HEK293 (cell line): ENCODE data around the gene KLF7.

ENCODE experiments used
- CTCF ChIA-PET: fragments of 350-600 bp; formaldehyde crosslinking; extraction: SDS; loops from one replicate; lab custom pipeline; 2021; ENCODE audit warnings: antibody characterized with exemption; lab: Yijun Ruan, JAX
- POLR2A ChIA-PET: fragments of 300-600 bp; formaldehyde crosslinking; extraction: SDS; loops from one replicate; lab custom pipeline; 2020; ENCODE audit warnings: antibody characterized with exemption, inconsistent platforms; lab: Yijun Ruan, JAX
- H3K27ac ChIP-seq: fragments of 200-500 bp; sonication (Bioruptor generic); 2 replicates; pipeline ENCODE4 v1.5.1; 2014; ENCODE audit warnings: low read depth, low read length, control low read depth, inconsistent platforms; ENCODE audit errors: extremely low read depth
- H3K36me3 ChIP-seq, 2 experiments: fragments of 200-500 bp in 1 of 2; sonication (Bioruptor generic) in 1 of 2; 1 replicate in 1 of 2; 2 replicates in 1 of 2; pipeline ENCODE4 v1.5.1; 2014 to 2017; ENCODE audit warnings: inconsistent platforms in 2 of 2, low read length in 2 of 2; ENCODE audit not compliant: control insufficient read depth in 2 of 2, insufficient read depth in 1 of 2
- H3K4me1 ChIP-seq: fragments of 200-500 bp; sonication (Bioruptor generic); 2 replicates; pipeline ENCODE4 v1.5.1; 2014; ENCODE audit warnings: mild to moderate bottlenecking, low read length, inconsistent platforms; ENCODE audit not compliant: control insufficient read depth, insufficient read depth
- H3K4me3 ChIP-seq: 2 replicates; pipeline ENCODE4 v1.5.1; 2011; ENCODE audit warnings: low read depth, mild to moderate bottlenecking, control low read depth, low read length, moderate library complexity
- H3K9me3 ChIP-seq: fragments of 200-500 bp; sonication (Bioruptor generic); 2 replicates; pipeline ENCODE4 v1.5.1; 2014; ENCODE audit warnings: low read depth, low read length, inconsistent platforms; ENCODE audit not compliant: control insufficient read depth, insufficient read depth
- GLIS2 ChIP-seq: fragments of 450-650 bp; formaldehyde crosslinking; IDR thresholded peaks from 2 replicates; pipeline ENCODE4 v1.5.1; 2016; ENCODE audit warnings: missing biosample characterization, missing genetic modification characterization
- MYNN ChIP-seq: fragments of 450-650 bp; formaldehyde crosslinking; IDR thresholded peaks from 2 replicates; pipeline ENCODE4 v1.5.1; 2016; ENCODE audit warnings: missing biosample characterization, missing genetic modification characterization, borderline replicate concordance
- PRDM1 ChIP-seq: fragments of 450-650 bp; formaldehyde crosslinking; IDR thresholded peaks from 2 replicates; pipeline ENCODE4; 2016; ENCODE audit warnings: missing biosample characterization, missing genetic modification characterization
- REPIN1 ChIP-seq: fragments of 450-650 bp; formaldehyde crosslinking; IDR thresholded peaks from 2 replicates; pipeline ENCODE4 v1.5.1; 2017; ENCODE audit warnings: missing biosample characterization, missing genetic modification characterization, low read depth
- TCF7L2 ChIP-seq: IDR thresholded peaks from 2 replicates; pipeline ENCODE4 v1.6.1; 2011; ENCODE audit warnings: low read depth, mild to moderate bottlenecking, inconsistent platforms, low read length, moderate library complexity, borderline replicate concordance
- ZBTB17 ChIP-seq: fragments of 450-650 bp; formaldehyde crosslinking; IDR thresholded peaks from 2 replicates; pipeline ENCODE4 v1.5.1; 2016; ENCODE audit warnings: missing biosample characterization, missing genetic modification characterization
- ZFP3 ChIP-seq: fragments of 450-650 bp; formaldehyde crosslinking; IDR thresholded peaks from 2 replicates; pipeline ENCODE4 v1.5.1; 2016; ENCODE audit warnings: low read depth, missing biosample characterization, missing genetic modification characterization
- ZIC2 ChIP-seq: fragments of 450-650 bp; formaldehyde crosslinking; IDR thresholded peaks from 2 replicates; pipeline ENCODE4 v1.5.1; 2016; ENCODE audit warnings: missing biosample characterization, missing genetic modification characterization
- ZNF140 ChIP-seq: fragments of 450-650 bp; formaldehyde crosslinking; IDR thresholded peaks from 2 replicates; pipeline ENCODE4 v1.5.1; 2016; ENCODE audit warnings: missing biosample characterization, missing genetic modification characterization
- ZNF16 ChIP-seq: fragments of 450-650 bp; formaldehyde crosslinking; IDR thresholded peaks from 2 replicates; pipeline ENCODE4 v1.5.1; 2016; ENCODE audit warnings: low read depth, missing biosample characterization, missing genetic modification characterization
- ZNF169 ChIP-seq: fragments of 450-650 bp; formaldehyde crosslinking; IDR thresholded peaks from 2 replicates; pipeline ENCODE4 v1.5.1; 2016; ENCODE audit warnings: missing biosample characterization, missing genetic modification characterization
- ZNF555 ChIP-seq: fragments of 450-650 bp; formaldehyde crosslinking; conservative IDR thresholded peaks from 2 replicates; pipeline ENCODE4 v1.5.1; 2017; ENCODE audit warnings: missing biosample characterization, mild to moderate bottlenecking, missing genetic modification characterization, inconsistent platforms
- ZNF560 ChIP-seq: fragments of 450-650 bp; formaldehyde crosslinking; IDR thresholded peaks from 2 replicates; pipeline ENCODE4 v1.5.1; 2017; ENCODE audit warnings: missing biosample characterization, missing genetic modification characterization, borderline replicate concordance
- ZNF600 ChIP-seq: fragments of 450-650 bp; formaldehyde crosslinking; IDR thresholded peaks from 2 replicates; pipeline ENCODE4 v1.5.1; 2016; ENCODE audit warnings: missing biosample characterization, missing genetic modification characterization
- ZNF660 ChIP-seq: fragments of 450-650 bp; IDR thresholded peaks from 2 replicates; pipeline ENCODE4 v1.5.1; 2018; ENCODE audit warnings: missing biosample characterization, mild to moderate bottlenecking, missing genetic modification characterization
- ZNF830 ChIP-seq: fragments of 450-650 bp; IDR thresholded peaks from 2 replicates; pipeline ENCODE4 v1.5.0; 2018; ENCODE audit warnings: missing biosample characterization, missing genetic modification characterization, low read depth, mild to moderate bottlenecking, moderate library complexity
- ZSCAN16 ChIP-seq: fragments of 450-650 bp; formaldehyde crosslinking; IDR thresholded peaks from 2 replicates; pipeline ENCODE4 v1.5.1; 2016; ENCODE audit warnings: missing biosample characterization, missing genetic modification characterization
- ZSCAN23 ChIP-seq: fragments of 450-650 bp; formaldehyde crosslinking; IDR thresholded peaks from 2 replicates; pipeline ENCODE4 v1.5.1; 2016; ENCODE audit warnings: missing biosample characterization, missing genetic modification characterization
- TF ChIP-seq, protein P1 (sequence below): fragments of 450-650 bp; IDR thresholded peaks from 2 replicates; pipeline ENCODE4 v1.5.1; 2018; ENCODE audit warnings: missing biosample characterization, missing genetic modification characterization
- TF ChIP-seq, protein P2 (sequence below): fragments of 450-650 bp; formaldehyde crosslinking; IDR thresholded peaks from 2 replicates; pipeline ENCODE4 v1.5.1; 2016; ENCODE audit warnings: missing biosample characterization, missing genetic modification characterization
- TF ChIP-seq, protein P3 (sequence below): fragments of 450-650 bp; formaldehyde crosslinking; IDR thresholded peaks from 2 replicates; pipeline ENCODE4 v1.5.1; 2016; ENCODE audit warnings: missing biosample characterization, missing genetic modification characterization, borderline replicate concordance

Gene KLF7

DNA sequence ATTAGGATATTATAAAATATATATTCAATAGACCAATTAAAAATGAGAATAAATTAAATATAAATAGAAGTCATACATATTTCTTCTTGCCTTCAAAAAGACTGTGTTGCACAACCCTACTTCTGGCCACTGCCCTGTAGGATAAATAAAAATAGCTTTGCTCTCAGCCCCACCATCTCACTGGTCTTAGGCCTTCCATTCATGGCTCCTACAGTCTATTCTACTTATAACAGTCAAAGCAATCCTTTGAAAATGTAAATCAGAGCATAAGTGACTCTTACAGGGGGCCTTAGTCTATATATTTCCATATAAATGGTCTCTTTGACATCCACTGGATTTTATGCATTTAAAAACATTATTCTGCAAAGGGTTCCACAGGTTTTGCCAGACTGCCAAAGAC lies 72.9 kb downstream of the KLF7 start (continued):
- TF ChIP-seq ZNF660 (no peak), ZIC2 (tag by site-specific recombination) (no peak), ZNF830 (tag by site-specific recombination) (no peak), ZSCAN23 (tag by site-specific recombination) (no peak), ZNF140 (tag by site-specific recombination) (no peak)
- TF ChIP-seq, protein P1, sequence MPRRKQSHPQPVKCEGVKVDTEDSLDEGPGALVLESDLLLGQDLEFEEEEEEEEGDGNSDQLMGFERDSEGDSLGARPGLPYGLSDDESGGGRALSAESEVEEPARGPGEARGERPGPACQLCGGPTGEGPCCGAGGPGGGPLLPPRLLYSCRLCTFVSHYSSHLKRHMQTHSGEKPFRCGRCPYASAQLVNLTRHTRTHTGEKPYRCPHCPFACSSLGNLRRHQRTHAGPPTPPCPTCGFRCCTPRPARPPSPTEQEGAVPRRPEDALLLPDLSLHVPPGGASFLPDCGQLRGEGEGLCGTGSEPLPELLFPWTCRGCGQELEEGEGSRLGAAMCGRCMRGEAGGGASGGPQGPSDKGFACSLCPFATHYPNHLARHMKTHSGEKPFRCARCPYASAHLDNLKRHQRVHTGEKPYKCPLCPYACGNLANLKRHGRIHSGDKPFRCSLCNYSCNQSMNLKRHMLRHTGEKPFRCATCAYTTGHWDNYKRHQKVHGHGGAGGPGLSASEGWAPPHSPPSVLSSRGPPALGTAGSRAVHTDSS (tag by site-specific recombination) = no peak

DNA sequence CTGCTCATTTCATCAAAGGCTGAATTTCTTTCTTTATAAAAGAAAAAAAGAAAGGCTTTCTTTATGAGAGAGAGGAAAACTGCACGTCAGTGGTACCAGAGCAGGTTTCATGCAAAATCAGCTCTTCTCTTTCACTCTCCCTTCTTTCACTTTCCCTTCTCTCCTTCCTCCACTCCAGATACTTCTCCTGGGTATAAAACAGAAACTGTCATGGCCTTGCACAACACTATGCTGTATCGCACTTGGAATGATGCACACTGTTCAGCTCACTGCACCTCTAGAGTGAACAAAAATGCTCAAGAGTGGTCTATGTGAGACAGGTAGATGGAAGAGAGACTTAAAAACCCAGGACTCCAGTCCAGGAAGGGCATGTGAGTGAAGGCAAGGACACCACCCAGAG lies 73.8 kb downstream of the KLF7 start:
- ChIA-PET CTCF (no interaction called here), POLR2A (no interaction called here)
- H3K4me1 ChIP-seq = no peaks in the 10 kb centered on the region

DNA sequence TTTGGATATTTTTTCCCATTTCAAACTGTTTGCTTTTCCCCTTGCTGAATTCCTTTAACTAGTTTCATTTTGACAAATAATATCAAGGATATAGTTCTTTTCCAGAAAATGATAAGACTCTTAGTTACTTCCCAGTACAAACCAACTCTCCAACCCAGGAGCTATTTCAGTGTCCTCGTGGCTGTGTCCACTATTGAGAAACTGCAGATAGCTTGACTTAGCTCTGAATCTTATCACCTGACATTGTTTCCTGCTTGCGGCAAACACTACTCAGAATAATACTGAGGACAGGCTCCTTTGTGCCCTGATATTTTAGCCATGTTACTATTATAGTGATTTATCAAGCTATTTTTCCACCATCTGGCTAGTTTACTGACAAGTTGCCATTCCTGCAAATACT lies 74.6 kb downstream of the KLF7 start:
- H3K4me1 ChIP-seq = no peaks in the 10 kb centered on the region
- H3K9me3 ChIP-seq = no peaks in the 10 kb centered on the region
- no peaks in the 10 kb centered on the region for H3K36me3 ChIP-seq
- no peak overlapping the region for H3K27ac ChIP-seq
- ChIA-PET POLR2A (no interaction called here), CTCF (no interaction called here)
- H3K4me3 ChIP-seq = no peak overlapping the region
- no peak for TF ChIP-seq ZNF600 (tag by site-specific recombination)
- no peak for TF ChIP-seq GLIS2 (tag by site-specific recombination)
- no peak for TF ChIP-seq ZFP3 (tag by site-specific recombination)
- TF ChIP-seq TCF7L2 = no peak
- TF ChIP-seq, protein P2, sequence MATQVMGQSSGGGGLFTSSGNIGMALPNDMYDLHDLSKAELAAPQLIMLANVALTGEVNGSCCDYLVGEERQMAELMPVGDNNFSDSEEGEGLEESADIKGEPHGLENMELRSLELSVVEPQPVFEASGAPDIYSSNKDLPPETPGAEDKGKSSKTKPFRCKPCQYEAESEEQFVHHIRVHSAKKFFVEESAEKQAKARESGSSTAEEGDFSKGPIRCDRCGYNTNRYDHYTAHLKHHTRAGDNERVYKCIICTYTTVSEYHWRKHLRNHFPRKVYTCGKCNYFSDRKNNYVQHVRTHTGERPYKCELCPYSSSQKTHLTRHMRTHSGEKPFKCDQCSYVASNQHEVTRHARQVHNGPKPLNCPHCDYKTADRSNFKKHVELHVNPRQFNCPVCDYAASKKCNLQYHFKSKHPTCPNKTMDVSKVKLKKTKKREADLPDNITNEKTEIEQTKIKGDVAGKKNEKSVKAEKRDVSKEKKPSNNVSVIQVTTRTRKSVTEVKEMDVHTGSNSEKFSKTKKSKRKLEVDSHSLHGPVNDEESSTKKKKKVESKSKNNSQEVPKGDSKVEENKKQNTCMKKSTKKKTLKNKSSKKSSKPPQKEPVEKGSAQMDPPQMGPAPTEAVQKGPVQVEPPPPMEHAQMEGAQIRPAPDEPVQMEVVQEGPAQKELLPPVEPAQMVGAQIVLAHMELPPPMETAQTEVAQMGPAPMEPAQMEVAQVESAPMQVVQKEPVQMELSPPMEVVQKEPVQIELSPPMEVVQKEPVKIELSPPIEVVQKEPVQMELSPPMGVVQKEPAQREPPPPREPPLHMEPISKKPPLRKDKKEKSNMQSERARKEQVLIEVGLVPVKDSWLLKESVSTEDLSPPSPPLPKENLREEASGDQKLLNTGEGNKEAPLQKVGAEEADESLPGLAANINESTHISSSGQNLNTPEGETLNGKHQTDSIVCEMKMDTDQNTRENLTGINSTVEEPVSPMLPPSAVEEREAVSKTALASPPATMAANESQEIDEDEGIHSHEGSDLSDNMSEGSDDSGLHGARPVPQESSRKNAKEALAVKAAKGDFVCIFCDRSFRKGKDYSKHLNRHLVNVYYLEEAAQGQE (tag by site-specific recombination) = no peak
- no peak for TF ChIP-seq ZNF169 (tag by site-specific recombination)
- no peak for TF ChIP-seq ZNF560
- no peak for TF ChIP-seq ZNF16 (tag by site-specific recombination)
- TF ChIP-seq MYNN (tag by site-specific recombination) = no peak
- no peak for TF ChIP-seq ZSCAN16
- no peak for TF ChIP-seq ZNF555 (tag by site-specific recombination)
- no peak for TF ChIP-seq REPIN1 (tag by site-specific recombination)

More for the DNA sequence above, 73.8 kb downstream of the KLF7 start:
- Histone ChIP-seq H3K36me3 (no peaks in the 10 kb centered on the region), H3K9me3 (no peaks in the 10 kb centered on the region), H3K27ac (no peak overlapping the region), H3K4me3 (no peak overlapping the region)
- TF ChIP-seq, protein P3, sequence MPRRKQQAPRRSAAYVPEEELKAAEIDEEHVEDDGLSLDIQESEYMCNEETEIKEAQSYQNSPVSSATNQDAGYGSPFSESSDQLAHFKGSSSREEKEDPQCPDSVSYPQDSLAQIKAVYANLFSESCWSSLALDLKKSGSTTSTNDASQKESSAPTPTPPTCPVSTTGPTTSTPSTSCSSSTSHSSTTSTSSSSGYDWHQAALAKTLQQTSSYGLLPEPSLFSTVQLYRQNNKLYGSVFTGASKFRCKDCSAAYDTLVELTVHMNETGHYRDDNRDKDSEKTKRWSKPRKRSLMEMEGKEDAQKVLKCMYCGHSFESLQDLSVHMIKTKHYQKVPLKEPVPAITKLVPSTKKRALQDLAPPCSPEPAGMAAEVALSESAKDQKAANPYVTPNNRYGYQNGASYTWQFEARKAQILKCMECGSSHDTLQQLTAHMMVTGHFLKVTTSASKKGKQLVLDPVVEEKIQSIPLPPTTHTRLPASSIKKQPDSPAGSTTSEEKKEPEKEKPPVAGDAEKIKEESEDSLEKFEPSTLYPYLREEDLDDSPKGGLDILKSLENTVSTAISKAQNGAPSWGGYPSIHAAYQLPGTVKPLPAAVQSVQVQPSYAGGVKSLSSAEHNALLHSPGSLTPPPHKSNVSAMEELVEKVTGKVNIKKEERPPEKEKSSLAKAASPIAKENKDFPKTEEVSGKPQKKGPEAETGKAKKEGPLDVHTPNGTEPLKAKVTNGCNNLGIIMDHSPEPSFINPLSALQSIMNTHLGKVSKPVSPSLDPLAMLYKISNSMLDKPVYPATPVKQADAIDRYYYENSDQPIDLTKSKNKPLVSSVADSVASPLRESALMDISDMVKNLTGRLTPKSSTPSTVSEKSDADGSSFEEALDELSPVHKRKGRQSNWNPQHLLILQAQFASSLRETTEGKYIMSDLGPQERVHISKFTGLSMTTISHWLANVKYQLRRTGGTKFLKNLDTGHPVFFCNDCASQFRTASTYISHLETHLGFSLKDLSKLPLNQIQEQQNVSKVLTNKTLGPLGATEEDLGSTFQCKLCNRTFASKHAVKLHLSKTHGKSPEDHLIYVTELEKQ (tag by site-specific recombination) = no peak
- no peak for TF ChIP-seq ZBTB17 (tag by site-specific recombination)
- 0 out of 2 replicates have a peak, but pooled peaks have one; percentile 38 for TF ChIP-seq PRDM1 (tag by site-specific recombination)
